Endothelial cell (in vitro differentiated cells): Measurements from ENCODE around the gene SELENOK. TPM values are rescaled to one million over a fixed set of nuclear protein-coding genes. Genes with fewer than 3 reads are reported as not detected.

Source experiments
- DNase-seq: peaks from one replicate; pipeline ENCODE4 v3.0.0; 2021; ENCODE audit warnings: low spot score
- H3K27ac Mint-ChIP-seq: one replicate; pipeline ENCODE4 v1.8.0; 2021; ENCODE audit warnings: mixed read lengths, inconsistent platforms; ENCODE audit not compliant: unreplicated experiment
- H3K27me3 Mint-ChIP-seq: one replicate; pipeline ENCODE4 v1.8.0; 2021; ENCODE audit warnings: mild to moderate bottlenecking, moderate library complexity, mixed read lengths, inconsistent platforms; ENCODE audit not compliant: unreplicated experiment
- H3K36me3 Mint-ChIP-seq: one replicate; pipeline ENCODE4 v1.8.0; 2021; ENCODE audit warnings: mild to moderate bottlenecking, low read depth, mixed read lengths, inconsistent platforms; ENCODE audit not compliant: unreplicated experiment
- H3K4me1 Mint-ChIP-seq: one replicate; pipeline ENCODE4 v1.8.0; 2021; ENCODE audit warnings: mild to moderate bottlenecking, mixed read lengths, inconsistent platforms; ENCODE audit not compliant: unreplicated experiment
- H3K4me3 Mint-ChIP-seq: one replicate; pipeline ENCODE4 v1.8.0; 2021; ENCODE audit warnings: mild to moderate bottlenecking, mixed read lengths, inconsistent platforms; ENCODE audit not compliant: unreplicated experiment
- H3K9me3 Mint-ChIP-seq: one replicate; pipeline ENCODE4 v1.8.0; 2021; ENCODE audit warnings: mixed read lengths, inconsistent platforms; ENCODE audit not compliant: unreplicated experiment
- long read RNA-seq: library from polyadenylated mRNA; unstranded; transcript quantifications from one replicate; pipeline ENCODE4 v2.0.0, GENCODE V29; 2020; ENCODE audit not compliant: unreplicated experiment
- total RNA-seq: library from RNA; stranded (reverse); fragmentation: NEBNext Ultra II Directional; extraction: Animal tissue kit (Norgen Biotek cat#: 25700); gene quantifications from one replicate; pipeline ENCODE4 v1.2.1, GENCODE V29; 2021; ENCODE audit not compliant: unreplicated experiment
- TF ChIP-seq, protein P1 (sequence below): fragments of 200-600 bp; sonication (generic); IDR thresholded peaks from one replicate; pipeline ENCODE4 v1.5.0; 2021; ENCODE audit warnings: antibody characterized with exemption; ENCODE audit not compliant: unreplicated experiment

The SELENOK gene
- total RNA-seq, result 36.6 TPM
- long read RNA-seq, transcript SELENOK-204 (5 exons, 1,633 nt), result major isoform, 19 of 23 reads
- long read RNA-seq, partial matches to known transcripts, result 2 of 23 reads
- long read RNA-seq, other reads (novel, unspliced or antisense), result 2 of 23 reads

DNA sequence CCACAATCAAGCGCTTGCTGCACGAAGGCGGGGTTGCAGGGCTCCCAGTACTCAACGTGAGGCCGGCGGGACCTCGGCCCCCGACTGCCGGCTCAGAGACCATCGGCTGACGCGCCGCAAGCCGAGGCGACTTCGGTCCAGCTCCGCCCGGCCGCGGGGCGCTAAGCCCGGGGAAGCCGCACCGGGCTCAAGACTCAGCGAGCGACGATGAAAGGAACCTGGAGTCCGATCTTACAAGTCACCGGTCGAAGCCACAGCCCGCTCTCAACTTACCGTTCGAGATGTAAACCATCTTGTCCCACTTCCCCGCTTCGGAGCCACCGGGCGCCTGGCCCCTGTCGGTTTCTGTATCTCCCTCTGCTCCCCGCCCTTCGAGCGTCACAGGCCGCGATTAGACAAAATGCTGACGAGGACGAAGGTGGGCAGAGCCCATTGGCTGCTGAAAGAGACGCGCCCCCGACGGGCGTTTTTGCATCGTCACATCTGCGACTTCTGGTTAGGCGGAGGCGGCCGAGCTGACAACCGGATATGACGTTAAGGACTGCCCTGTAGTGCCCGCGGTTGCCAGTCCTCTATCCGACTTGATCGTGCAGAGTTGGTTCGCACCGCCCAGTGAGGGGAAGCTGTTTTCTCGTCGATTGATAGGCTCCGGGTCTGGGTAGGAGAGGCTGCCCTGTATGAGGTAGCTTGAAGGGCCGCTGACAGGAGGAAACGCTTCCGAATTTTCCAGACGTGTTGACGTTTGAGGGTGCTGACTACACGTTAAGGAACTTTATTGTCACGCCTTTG is at the start of gene SELENOK:
Gene SELENOK, minus strand, starts transcription at position 363 of the 789 bp plus-strand sequence.
- Mint-ChIP-seq H3K4me1 (peaks cover 34% of the 10 kb centered on the region), H3K27me3 (peaks cover 4% of the 10 kb centered on the region), H3K36me3 (peaks cover 7% of the 10 kb centered on the region), H3K4me3 (peak within 1 kb of the TSS; percentile 98), H3K9me3 (no peaks in the 10 kb centered on the region), H3K27ac (peak within 1 kb of the TSS; percentile 98)
- DNase-seq, result peak; percentile 95
- TF ChIP-seq, protein P1, sequence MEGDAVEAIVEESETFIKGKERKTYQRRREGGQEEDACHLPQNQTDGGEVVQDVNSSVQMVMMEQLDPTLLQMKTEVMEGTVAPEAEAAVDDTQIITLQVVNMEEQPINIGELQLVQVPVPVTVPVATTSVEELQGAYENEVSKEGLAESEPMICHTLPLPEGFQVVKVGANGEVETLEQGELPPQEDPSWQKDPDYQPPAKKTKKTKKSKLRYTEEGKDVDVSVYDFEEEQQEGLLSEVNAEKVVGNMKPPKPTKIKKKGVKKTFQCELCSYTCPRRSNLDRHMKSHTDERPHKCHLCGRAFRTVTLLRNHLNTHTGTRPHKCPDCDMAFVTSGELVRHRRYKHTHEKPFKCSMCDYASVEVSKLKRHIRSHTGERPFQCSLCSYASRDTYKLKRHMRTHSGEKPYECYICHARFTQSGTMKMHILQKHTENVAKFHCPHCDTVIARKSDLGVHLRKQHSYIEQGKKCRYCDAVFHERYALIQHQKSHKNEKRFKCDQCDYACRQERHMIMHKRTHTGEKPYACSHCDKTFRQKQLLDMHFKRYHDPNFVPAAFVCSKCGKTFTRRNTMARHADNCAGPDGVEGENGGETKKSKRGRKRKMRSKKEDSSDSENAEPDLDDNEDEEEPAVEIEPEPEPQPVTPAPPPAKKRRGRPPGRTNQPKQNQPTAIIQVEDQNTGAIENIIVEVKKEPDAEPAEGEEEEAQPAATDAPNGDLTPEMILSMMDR, result no peak

DNA sequence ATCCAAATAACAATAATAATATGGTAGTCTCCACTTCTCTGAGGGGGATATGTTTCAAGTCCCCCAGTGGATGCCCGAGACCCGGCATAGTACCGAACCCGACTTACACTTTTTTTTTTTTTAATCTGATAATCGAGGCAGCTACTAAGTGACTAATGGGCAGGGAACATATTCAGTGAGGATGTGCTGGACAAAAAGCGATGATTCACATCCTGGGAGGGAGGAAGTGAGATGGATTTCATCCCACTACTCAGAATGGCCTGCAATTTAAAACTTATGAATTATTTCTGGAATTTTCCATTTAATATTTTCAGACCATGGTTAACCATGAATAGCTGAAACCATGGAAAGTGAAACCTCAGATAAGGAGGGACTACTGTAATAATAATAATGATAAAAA is 49.5 kb upstream of the SELENOK start:
- no peak for DNase-seq
- peaks cover 4% of the 10 kb centered on the region for H3K36me3 Mint-ChIP-seq
- TF ChIP-seq, protein P1, result no peak
- H3K4me1 Mint-ChIP-seq, result no peaks in the 10 kb centered on the region
- H3K27ac Mint-ChIP-seq, result no peak overlapping the region
- no peak overlapping the region for H3K4me3 Mint-ChIP-seq
- H3K27me3 Mint-ChIP-seq, result no peaks in the 10 kb centered on the region
- peaks cover 4% of the 10 kb centered on the region for H3K9me3 Mint-ChIP-seq

- H3K27me3 Mint-ChIP-seq, result no peaks in the 10 kb centered on the region
- H3K9me3 Mint-ChIP-seq, result no peaks in the 10 kb centered on the region
- H3K27ac Mint-ChIP-seq, result no peak overlapping the region
Observed at GRCh38 chr3:53940623-53941022, 49.0 kb upstream of the SELENOK start.

GRCh38 chr3:53939813-53940212 is 48.2 kb upstream of the SELENOK start:
- Mint-ChIP-seq H3K27me3 (no peaks in the 10 kb centered on the region), H3K4me3 (no peak overlapping the region), H3K9me3 (no peaks in the 10 kb centered on the region), H3K27ac (no peak overlapping the region), H3K36me3 (no peaks in the 10 kb centered on the region), H3K4me1 (no peaks in the 10 kb centered on the region)
- TF ChIP-seq, protein P1, result no peak
- no peak for DNase-seq

More at GRCh38 chr3:53940623-53941022, 49.0 kb upstream of the SELENOK start:
- no peaks in the 10 kb centered on the region for H3K36me3 Mint-ChIP-seq
- H3K4me3 Mint-ChIP-seq, result no peak overlapping the region
- no peak for DNase-seq
- no peaks in the 10 kb centered on the region for H3K4me1 Mint-ChIP-seq
- TF ChIP-seq, protein P1, result no peak

DNA sequence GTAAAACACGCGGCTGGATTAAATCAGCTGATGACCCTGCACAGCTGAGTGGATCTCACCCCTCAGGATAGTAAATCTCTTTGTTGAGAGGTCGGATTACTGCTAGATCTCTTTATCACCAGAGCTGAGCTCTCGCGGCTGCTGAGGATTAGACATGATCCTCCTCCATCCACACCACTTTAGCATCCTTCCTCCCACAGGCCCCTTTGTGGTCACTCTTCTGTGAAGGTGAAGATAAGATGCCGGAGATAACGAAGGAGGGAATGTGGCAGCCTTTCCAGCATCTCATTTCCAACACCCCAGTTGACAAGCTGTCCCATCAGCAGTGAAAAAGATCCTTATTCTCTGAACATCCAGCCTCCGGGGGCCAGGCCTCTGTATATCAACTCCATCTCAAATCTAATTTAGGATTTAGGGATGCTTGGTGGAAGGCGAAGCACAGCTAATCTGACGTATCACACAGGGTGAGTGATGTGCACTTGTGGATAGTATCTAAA is 47.5 kb upstream of the SELENOK start:
- Mint-ChIP-seq H3K27ac (no peak overlapping the region), H3K4me1 (no peaks in the 10 kb centered on the region)

More for the DNA sequence above, 47.5 kb upstream of the SELENOK start:
- TF ChIP-seq, protein P1, result no peak
- no peak overlapping the region for H3K4me3 Mint-ChIP-seq
- no peaks in the 10 kb centered on the region for H3K36me3 Mint-ChIP-seq
- no peak for DNase-seq
- H3K9me3 Mint-ChIP-seq, result no peaks in the 10 kb centered on the region
- no peaks in the 10 kb centered on the region for H3K27me3 Mint-ChIP-seq
